Stimulated activated naive CD8-positive, alpha-beta T cell treated with anti-CD3 and anti-CD28 coated beads, Interleukin-15, Interleukin-2, amounts not matched to agents 100 U/mL and 50 U/mL, for 24 hours (primary cell): ENCODE results near the gene ARHGEF7.
"Not testable (repeated sequence)": the region's sequence is repeated elsewhere in the genome, so short reads cannot be mapped to it uniquely, and the experiment has no call there.

Experiments
- ATAC-seq: fragments of 150-1000 bp; cut with Tn5 transposase; one replicate; pipeline ENCODE4 v1.10.0; 2021
- DNase-seq: peaks from one replicate; pipeline ENCODE4 v3.0.0; 2021

The ARHGEF7 gene

GRCh38 chr13:111171112-111171511 is 56.0 kb downstream of the ARHGEF7 start:
- ATAC-seq (no peak), DNase-seq (no peak)

- no peak for DNase-seq
- ATAC-seq, result no peak
Measured at GRCh38 chr13:111171629-111172028, 56.5 kb downstream of the ARHGEF7 start.

- ATAC-seq (no peak), DNase-seq (no peak)
Measured at GRCh38 chr13:111174377-111175114, 59.4 kb downstream of the ARHGEF7 start.

- DNase-seq (no peak), ATAC-seq (no peak)
Measured at GRCh38 chr13:111175372-111175771, 60.3 kb downstream of the ARHGEF7 start.

GRCh38 chr13:111175935-111176334 is 60.8 kb downstream of the ARHGEF7 start:
- no peak for ATAC-seq
- DNase-seq, result no peak

GRCh38 chr13:111176421-111176820 is 61.3 kb downstream of the ARHGEF7 start:
- ATAC-seq, result no peak
- DNase-seq, result no peak

GRCh38 chr13:111177081-111177711 is 62.1 kb downstream of the ARHGEF7 start:
- ATAC-seq (peak; percentile 72), DNase-seq (peak; percentile 36)

GRCh38 chr13:111177921-111178320 is 62.8 kb downstream of the ARHGEF7 start:
- no peak for DNase-seq
- ATAC-seq, result no peak

GRCh38 chr13:111178402-111178801 is 63.3 kb downstream of the ARHGEF7 start:
- DNase-seq (no peak), ATAC-seq (no peak)

GRCh38 chr13:111179908-111180760 is 65.0 kb downstream of the ARHGEF7 start:
- DNase-seq (no peak), ATAC-seq (no peak)

GRCh38 chr13:111181977-111182376 is 66.9 kb downstream of the ARHGEF7 start:
- no peak for DNase-seq
- no peak for ATAC-seq

GRCh38 chr13:111183087-111183645 is 68.1 kb downstream of the ARHGEF7 start:
- DNase-seq (no peak), ATAC-seq (no peak)

- DNase-seq (no peak), ATAC-seq (no peak)
Measured at GRCh38 chr13:111183959-111184358, 68.8 kb downstream of the ARHGEF7 start.

- DNase-seq (peak; percentile 55), ATAC-seq (peak; percentile 75)
Measured at GRCh38 chr13:111184458-111185401, 69.6 kb downstream of the ARHGEF7 start.

GRCh38 chr13:111186305-111186935 is 71.3 kb downstream of the ARHGEF7 start:
- ATAC-seq (no peak), DNase-seq (no peak)

- no peak for DNase-seq
- no peak for ATAC-seq
Measured at GRCh38 chr13:111187960-111188541, 72.9 kb downstream of the ARHGEF7 start.

GRCh38 chr13:111189064-111189505 is 74.0 kb downstream of the ARHGEF7 start:
- peak; percentile 45 for ATAC-seq
- DNase-seq, result peak; percentile 62

- not testable (repeated sequence) for DNase-seq, ATAC-seq
Measured at GRCh38 chr13:111189516-111189915, 74.4 kb downstream of the ARHGEF7 start.

GRCh38 chr13:111193223-111193622 is 78.1 kb downstream of the ARHGEF7 start:
- not testable (repeated sequence) for ATAC-seq, DNase-seq

GRCh38 chr13:111194651-111195050 is 79.5 kb downstream of the ARHGEF7 start:
- not testable (repeated sequence) for ATAC-seq, DNase-seq
